ENCODE data around the gene SLC6A18.

The SLC6A18 gene

GRCh38 chr5:1208221-1208742, 16.9 kb upstream of the SLC6A18 start:
- no peaks in the 10 kb centered on the region for H3K36me3 ChIP-seq (ENCODE audit: control insufficient read depth in 2 of 2, insufficient read depth in 1 of 2, low read length in 2 of 2)
- H3K4me3 ChIP-seq (ENCODE audit: low read depth, low read length) = no peak overlapping the region
- no peaks in the 10 kb centered on the region for H3K9me3 ChIP-seq (ENCODE audit: control insufficient read depth, insufficient read depth, low read depth, low read length)
- CTCF ChIA-PET = interaction anchor here (1.2 kb wide), 1 partner anchor 172 kb away, joined by 3 read pairs; no protein-coding TSS in a partner anchor
- TF ChIP-seq GLI4 (tag by site-specific recombination; IDR thresholded peaks at IDR 0.05) (no peak), ZNF112 (tag by site-specific recombination; IDR thresholded peaks at IDR 0.05) (no peak), ZNF175 (tag by site-specific recombination; IDR thresholded peaks at IDR 0.05) (no peak), ZNF155 (tag by site-specific recombination; IDR thresholded peaks at IDR 0.05) (no peak), ZNF670 (tag by site-specific recombination; IDR thresholded peaks at IDR 0.05; ENCODE audit: low read depth) (no peak), ZNF580 (tag by site-specific recombination; IDR thresholded peaks at IDR 0.05) (no peak), ZNF571 (tag by site-specific recombination; IDR thresholded peaks at IDR 0.05) (no peak), ZNF302 (tag by site-specific recombination; IDR thresholded peaks at IDR 0.05; ENCODE audit: low read depth) (no peak), ZSCAN30 (tag by site-specific recombination; IDR thresholded peaks at IDR 0.05) (no peak), ZFP41 (tag by site-specific recombination; IDR thresholded peaks at IDR 0.05; ENCODE audit: borderline replicate concordance) (no peak), ZNF658 (tag by site-specific recombination; IDR thresholded peaks at IDR 0.05) (no peak), ZNF76 (tag by site-specific recombination; IDR thresholded peaks at IDR 0.05; ENCODE audit: borderline replicate concordance, low read depth) (no peak), ZNF202 (tag by site-specific recombination; IDR thresholded peaks at IDR 0.05; ENCODE audit: borderline replicate concordance) (no peak), ZNF473 (tag by site-specific recombination; IDR thresholded peaks at IDR 0.05) (no peak), ZNF26 (tag by site-specific recombination; IDR thresholded peaks at IDR 0.05) (no peak), ZNF704 (tag by site-specific recombination; IDR thresholded peaks at IDR 0.05) (no peak), MZF1 (tag by site-specific recombination; IDR thresholded peaks at IDR 0.05; ENCODE audit: borderline replicate concordance) (no peak), AEBP2 (tag by site-specific recombination; IDR thresholded peaks at IDR 0.05; ENCODE audit: borderline replicate concordance) (no peak)
- TF ChIP-seq, protein P1, sequence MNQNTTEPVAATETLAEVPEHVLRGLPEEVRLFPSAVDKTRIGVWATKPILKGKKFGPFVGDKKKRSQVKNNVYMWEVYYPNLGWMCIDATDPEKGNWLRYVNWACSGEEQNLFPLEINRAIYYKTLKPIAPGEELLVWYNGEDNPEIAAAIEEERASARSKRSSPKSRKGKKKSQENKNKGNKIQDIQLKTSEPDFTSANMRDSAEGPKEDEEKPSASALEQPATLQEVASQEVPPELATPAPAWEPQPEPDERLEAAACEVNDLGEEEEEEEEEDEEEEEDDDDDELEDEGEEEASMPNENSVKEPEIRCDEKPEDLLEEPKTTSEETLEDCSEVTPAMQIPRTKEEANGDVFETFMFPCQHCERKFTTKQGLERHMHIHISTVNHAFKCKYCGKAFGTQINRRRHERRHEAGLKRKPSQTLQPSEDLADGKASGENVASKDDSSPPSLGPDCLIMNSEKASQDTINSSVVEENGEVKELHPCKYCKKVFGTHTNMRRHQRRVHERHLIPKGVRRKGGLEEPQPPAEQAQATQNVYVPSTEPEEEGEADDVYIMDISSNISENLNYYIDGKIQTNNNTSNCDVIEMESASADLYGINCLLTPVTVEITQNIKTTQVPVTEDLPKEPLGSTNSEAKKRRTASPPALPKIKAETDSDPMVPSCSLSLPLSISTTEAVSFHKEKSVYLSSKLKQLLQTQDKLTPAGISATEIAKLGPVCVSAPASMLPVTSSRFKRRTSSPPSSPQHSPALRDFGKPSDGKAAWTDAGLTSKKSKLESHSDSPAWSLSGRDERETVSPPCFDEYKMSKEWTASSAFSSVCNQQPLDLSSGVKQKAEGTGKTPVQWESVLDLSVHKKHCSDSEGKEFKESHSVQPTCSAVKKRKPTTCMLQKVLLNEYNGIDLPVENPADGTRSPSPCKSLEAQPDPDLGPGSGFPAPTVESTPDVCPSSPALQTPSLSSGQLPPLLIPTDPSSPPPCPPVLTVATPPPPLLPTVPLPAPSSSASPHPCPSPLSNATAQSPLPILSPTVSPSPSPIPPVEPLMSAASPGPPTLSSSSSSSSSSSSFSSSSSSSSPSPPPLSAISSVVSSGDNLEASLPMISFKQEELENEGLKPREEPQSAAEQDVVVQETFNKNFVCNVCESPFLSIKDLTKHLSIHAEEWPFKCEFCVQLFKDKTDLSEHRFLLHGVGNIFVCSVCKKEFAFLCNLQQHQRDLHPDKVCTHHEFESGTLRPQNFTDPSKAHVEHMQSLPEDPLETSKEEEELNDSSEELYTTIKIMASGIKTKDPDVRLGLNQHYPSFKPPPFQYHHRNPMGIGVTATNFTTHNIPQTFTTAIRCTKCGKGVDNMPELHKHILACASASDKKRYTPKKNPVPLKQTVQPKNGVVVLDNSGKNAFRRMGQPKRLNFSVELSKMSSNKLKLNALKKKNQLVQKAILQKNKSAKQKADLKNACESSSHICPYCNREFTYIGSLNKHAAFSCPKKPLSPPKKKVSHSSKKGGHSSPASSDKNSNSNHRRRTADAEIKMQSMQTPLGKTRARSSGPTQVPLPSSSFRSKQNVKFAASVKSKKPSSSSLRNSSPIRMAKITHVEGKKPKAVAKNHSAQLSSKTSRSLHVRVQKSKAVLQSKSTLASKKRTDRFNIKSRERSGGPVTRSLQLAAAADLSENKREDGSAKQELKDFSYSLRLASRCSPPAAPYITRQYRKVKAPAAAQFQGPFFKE (tag by site-specific recombination; IDR thresholded peaks at IDR 0.05; ENCODE audit: borderline replicate concordance) = no peak
- TF ChIP-seq, protein P2, sequence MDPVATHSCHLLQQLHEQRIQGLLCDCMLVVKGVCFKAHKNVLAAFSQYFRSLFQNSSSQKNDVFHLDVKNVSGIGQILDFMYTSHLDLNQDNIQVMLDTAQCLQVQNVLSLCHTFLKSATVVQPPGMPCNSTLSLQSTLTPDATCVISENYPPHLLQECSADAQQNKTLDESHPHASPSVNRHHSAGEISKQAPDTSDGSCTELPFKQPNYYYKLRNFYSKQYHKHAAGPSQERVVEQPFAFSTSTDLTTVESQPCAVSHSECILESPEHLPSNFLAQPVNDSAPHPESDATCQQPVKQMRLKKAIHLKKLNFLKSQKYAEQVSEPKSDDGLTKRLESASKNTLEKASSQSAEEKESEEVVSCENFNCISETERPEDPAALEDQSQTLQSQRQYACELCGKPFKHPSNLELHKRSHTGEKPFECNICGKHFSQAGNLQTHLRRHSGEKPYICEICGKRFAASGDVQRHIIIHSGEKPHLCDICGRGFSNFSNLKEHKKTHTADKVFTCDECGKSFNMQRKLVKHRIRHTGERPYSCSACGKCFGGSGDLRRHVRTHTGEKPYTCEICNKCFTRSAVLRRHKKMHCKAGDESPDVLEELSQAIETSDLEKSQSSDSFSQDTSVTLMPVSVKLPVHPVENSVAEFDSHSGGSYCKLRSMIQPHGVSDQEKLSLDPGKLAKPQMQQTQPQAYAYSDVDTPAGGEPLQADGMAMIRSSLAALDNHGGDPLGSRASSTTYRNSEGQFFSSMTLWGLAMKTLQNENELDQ (tag by site-specific recombination; IDR thresholded peaks at IDR 0.05; ENCODE audit: low read depth) = no peak
- no peaks in the 10 kb centered on the region for H3K4me1 ChIP-seq (ENCODE audit: control insufficient read depth, insufficient read depth, low read length)
- H3K27ac ChIP-seq (ENCODE audit: extremely low read depth, low read depth, low read length) = no peak overlapping the region
- POLR2A ChIA-PET = interaction anchor here (1.2 kb wide), 1 partner anchor 22 kb away, joined by 3 read pairs; no protein-coding TSS in a partner anchor
